Endothelial cell of umbilical vein (primary cell): ENCODE data around the gene C1QTNF5.
A peak's percentile ranks its signal among the peaks of the same experiment; 100 is the strongest.

Experiments used
- EZH2 ChIP-seq: IDR thresholded peaks from 2 replicates; pipeline ENCODE4 v1.6.1; 2012; ENCODE audit warnings: borderline replicate concordance, low read depth, mild to moderate bottlenecking, moderate library complexity, low read length, inconsistent platforms; ENCODE audit not compliant: severe bottlenecking
- MYC ChIP-seq: IDR thresholded peaks from one replicate; pipeline ENCODE4 v1.6.1; 2011; ENCODE audit warnings: mild to moderate bottlenecking, low read depth, low read length
- POLR2A ChIP-seq: IDR thresholded peaks from 2 replicates; pipeline ENCODE4 v1.6.1; 2012; ENCODE audit warnings: low read depth, mild to moderate bottlenecking, control low read depth, low read length
- TF ChIP-seq, protein P1 (sequence below), 2 donors: IDR thresholded peaks; 1 replicate in 1 of 2; 2 replicates in 1 of 2; pipeline ENCODE4 v1.5.1; 2011; ENCODE audit warnings: low read length in 2 of 2, mild to moderate bottlenecking in 2 of 2, moderate library complexity in 2 of 2, control low read depth in 1 of 2, inconsistent platforms in 1 of 2, low read depth in 1 of 2; ENCODE audit not compliant: insufficient read depth in 1 of 2; ENCODE audit errors: extremely low read depth in 1 of 2

DNA sequence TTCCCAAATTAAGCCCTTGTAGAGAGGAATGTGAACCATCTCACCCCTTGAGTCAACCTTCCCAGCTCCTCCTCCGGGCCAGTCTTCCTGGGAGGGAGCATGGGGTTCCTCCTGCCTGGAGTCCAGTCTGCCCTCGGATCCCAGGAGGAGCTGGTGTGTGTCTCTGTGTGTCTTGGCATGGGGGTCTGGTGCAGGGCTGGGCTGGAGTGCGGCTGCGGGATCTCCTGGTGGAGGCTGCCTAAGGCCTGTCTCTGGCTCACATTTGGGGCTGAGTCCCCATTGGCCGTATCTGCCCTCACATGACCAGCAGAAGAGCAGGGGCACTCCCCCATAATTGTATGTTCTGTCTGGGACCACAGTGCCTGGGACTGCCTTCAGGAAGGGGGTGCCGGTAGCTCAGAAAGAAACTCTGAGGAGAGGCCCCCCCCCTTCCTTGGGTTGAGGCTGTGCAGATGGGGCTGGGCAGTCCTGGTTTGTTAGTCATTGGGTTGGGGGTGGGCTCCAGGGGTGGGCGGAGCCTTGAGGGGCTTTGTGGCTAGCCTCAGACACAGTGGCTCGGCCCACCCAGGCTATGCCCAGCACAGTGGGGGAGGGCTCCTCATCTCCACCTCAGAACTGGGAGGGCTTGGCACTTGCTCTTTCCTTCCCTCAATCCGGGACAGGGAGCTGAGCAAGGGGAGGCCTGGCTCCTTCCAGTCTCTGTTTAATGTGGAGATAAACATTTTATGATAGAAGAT lies 2.9 kb downstream of the C1QTNF5 start:
- TF ChIP-seq, protein P1, sequence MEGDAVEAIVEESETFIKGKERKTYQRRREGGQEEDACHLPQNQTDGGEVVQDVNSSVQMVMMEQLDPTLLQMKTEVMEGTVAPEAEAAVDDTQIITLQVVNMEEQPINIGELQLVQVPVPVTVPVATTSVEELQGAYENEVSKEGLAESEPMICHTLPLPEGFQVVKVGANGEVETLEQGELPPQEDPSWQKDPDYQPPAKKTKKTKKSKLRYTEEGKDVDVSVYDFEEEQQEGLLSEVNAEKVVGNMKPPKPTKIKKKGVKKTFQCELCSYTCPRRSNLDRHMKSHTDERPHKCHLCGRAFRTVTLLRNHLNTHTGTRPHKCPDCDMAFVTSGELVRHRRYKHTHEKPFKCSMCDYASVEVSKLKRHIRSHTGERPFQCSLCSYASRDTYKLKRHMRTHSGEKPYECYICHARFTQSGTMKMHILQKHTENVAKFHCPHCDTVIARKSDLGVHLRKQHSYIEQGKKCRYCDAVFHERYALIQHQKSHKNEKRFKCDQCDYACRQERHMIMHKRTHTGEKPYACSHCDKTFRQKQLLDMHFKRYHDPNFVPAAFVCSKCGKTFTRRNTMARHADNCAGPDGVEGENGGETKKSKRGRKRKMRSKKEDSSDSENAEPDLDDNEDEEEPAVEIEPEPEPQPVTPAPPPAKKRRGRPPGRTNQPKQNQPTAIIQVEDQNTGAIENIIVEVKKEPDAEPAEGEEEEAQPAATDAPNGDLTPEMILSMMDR (IDR thresholded peaks at IDR 0.05; ENCODE audit: extremely low read depth in 1 of 2, insufficient read depth in 1 of 2, low read depth in 1 of 2, low read length in 2 of 2), result no peak
- TF ChIP-seq POLR2A (peak; percentile 14), MYC (no peak), EZH2 (no peak)
